Glutamatergic neuron (in vitro differentiated cells): ENCODE data around the gene ODF2L. TPM values are rescaled to one million over a fixed set of nuclear protein-coding genes. Genes with fewer than 3 reads are reported as not detected.

Source experiments
- DNase-seq: peaks from one replicate; pipeline ENCODE4 v3.0.0; 2022
- H3K27ac Mint-ChIP-seq: one replicate; pipeline ENCODE4 v1.8.0; 2020; ENCODE audit warnings: mild to moderate bottlenecking, mixed read lengths, inconsistent platforms; ENCODE audit not compliant: unreplicated experiment
- H3K27me3 Mint-ChIP-seq: one replicate; pipeline ENCODE4 v1.8.0; 2020; ENCODE audit warnings: mild to moderate bottlenecking, moderate library complexity, mixed read lengths, inconsistent platforms; ENCODE audit not compliant: unreplicated experiment
- H3K36me3 Mint-ChIP-seq: one replicate; pipeline ENCODE4 v1.8.0; 2020; ENCODE audit warnings: mild to moderate bottlenecking, mixed read lengths, inconsistent platforms; ENCODE audit not compliant: unreplicated experiment
- H3K4me1 Mint-ChIP-seq: one replicate; pipeline ENCODE4 v1.8.0; 2020; ENCODE audit warnings: mild to moderate bottlenecking, low read depth, mixed read lengths, inconsistent platforms; ENCODE audit not compliant: unreplicated experiment
- H3K4me3 Mint-ChIP-seq: one replicate; pipeline ENCODE4 v1.8.0; 2020; ENCODE audit warnings: mild to moderate bottlenecking, mixed read lengths, inconsistent platforms; ENCODE audit not compliant: unreplicated experiment
- H3K9me3 Mint-ChIP-seq: one replicate; pipeline ENCODE4 v1.8.0; 2020; ENCODE audit warnings: mild to moderate bottlenecking, moderate library complexity, mixed read lengths, inconsistent platforms; ENCODE audit not compliant: unreplicated experiment
- total RNA-seq: library from RNA; stranded (reverse); fragmentation: NEBNext Ultra II Directional; extraction: Animal tissue kit (Norgen Biotek cat#: 25700); gene quantifications from one replicate; pipeline ENCODE4 v1.2.1, GENCODE V29; 2021; ENCODE audit not compliant: unreplicated experiment
- TF ChIP-seq, protein P1 (sequence below): fragments of 200-600 bp; sonication (generic); IDR thresholded peaks from one replicate; pipeline ENCODE4 v1.5.0; 2021; ENCODE audit not compliant: partially characterized antibody, unreplicated experiment

Gene ODF2L
- total RNA-seq, 1 donor from 2014 or later: 61.1 TPM

DNA sequence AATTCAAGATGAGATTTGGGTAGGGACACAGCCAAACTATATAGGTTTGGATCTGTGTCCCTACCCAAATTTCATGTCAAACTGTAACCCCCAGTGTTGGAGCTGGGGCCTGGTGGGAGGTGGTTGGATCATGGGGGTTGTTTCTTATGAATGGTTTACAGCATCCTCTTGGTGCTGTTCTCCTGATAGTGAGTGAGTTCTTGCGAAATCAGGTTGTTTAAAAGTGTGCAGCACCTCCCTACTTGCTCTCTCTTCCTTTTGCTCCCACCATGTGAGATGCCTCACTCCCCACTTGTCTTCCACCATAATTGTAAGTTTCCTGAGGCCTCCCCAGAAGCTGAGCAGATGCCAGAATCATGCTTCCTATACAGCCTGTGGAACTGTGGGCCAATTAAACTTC, 17.3 kb downstream of the ODF2L start:
- TF ChIP-seq, protein P1, sequence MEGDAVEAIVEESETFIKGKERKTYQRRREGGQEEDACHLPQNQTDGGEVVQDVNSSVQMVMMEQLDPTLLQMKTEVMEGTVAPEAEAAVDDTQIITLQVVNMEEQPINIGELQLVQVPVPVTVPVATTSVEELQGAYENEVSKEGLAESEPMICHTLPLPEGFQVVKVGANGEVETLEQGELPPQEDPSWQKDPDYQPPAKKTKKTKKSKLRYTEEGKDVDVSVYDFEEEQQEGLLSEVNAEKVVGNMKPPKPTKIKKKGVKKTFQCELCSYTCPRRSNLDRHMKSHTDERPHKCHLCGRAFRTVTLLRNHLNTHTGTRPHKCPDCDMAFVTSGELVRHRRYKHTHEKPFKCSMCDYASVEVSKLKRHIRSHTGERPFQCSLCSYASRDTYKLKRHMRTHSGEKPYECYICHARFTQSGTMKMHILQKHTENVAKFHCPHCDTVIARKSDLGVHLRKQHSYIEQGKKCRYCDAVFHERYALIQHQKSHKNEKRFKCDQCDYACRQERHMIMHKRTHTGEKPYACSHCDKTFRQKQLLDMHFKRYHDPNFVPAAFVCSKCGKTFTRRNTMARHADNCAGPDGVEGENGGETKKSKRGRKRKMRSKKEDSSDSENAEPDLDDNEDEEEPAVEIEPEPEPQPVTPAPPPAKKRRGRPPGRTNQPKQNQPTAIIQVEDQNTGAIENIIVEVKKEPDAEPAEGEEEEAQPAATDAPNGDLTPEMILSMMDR: no peak
- no peak overlapping the region for H3K4me3 Mint-ChIP-seq
- H3K36me3 Mint-ChIP-seq: peaks cover 24% of the 10 kb centered on the region
- no peak for DNase-seq
- H3K4me1 Mint-ChIP-seq: no peaks in the 10 kb centered on the region
- H3K27me3 Mint-ChIP-seq: no peaks in the 10 kb centered on the region
- no peak overlapping the region for H3K27ac Mint-ChIP-seq
- peaks cover 2% of the 10 kb centered on the region for H3K9me3 Mint-ChIP-seq

DNA sequence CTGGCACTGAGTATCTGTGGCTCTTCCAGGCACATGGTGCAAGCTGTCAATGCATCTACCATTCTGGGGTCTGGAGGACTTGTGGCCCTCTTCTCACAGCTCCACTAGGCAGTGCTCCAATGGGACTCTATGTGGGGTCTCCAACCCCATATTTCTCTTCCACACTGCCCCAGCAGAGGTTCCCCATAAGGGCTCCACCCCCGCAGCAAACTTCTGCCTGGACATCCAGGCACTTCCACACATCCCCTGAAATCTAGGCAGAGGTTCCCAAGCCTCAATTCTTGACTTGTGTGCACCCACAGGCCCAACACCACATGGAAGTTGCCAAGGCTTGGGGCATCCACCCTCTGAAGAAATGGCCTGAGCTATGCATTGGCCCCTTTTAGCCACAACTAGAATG, 18.8 kb downstream of the ODF2L start:
- H3K4me1 Mint-ChIP-seq: no peaks in the 10 kb centered on the region
- DNase-seq: no peak
- peaks cover 2% of the 10 kb centered on the region for H3K9me3 Mint-ChIP-seq
- H3K27ac Mint-ChIP-seq: no peak overlapping the region
- H3K36me3 Mint-ChIP-seq: peaks cover 24% of the 10 kb centered on the region
- no peak overlapping the region for H3K4me3 Mint-ChIP-seq
- TF ChIP-seq, protein P1: no peak
- H3K27me3 Mint-ChIP-seq: no peaks in the 10 kb centered on the region

GRCh38 chr1:86375688-86376087, 20.4 kb downstream of the ODF2L start:
- Mint-ChIP-seq H3K4me1 (no peaks in the 10 kb centered on the region), H3K27ac (no peak overlapping the region), H3K4me3 (no peak overlapping the region), H3K36me3 (peaks cover 24% of the 10 kb centered on the region), H3K9me3 (peaks cover 2% of the 10 kb centered on the region), H3K27me3 (no peaks in the 10 kb centered on the region)
- no peak for DNase-seq
- TF ChIP-seq, protein P1: no peak

DNA sequence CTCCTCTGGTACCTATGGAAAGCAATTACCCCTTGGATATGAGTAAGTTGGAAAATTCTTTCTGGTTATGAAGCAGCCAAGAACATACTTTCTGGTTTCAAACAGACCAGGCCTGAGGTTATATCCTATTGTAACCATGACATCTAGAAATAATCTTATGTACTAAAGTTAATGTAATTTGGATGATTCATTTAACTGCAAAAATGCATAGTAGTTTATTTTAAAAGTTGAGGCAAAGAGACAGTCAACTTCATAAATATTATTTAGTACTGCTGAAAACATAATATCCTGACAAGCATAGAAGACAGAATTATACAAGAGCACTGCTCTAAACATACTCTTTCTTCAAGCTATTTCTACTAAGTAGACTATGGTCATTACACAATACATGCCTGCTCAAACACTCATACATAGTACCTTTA, 25.5 kb downstream of the ODF2L start:
- TF ChIP-seq, protein P1: no peak
- Mint-ChIP-seq H3K4me3 (no peak overlapping the region), H3K9me3 (peaks cover 2% of the 10 kb centered on the region), H3K27ac (no peak overlapping the region), H3K36me3 (no peaks in the 10 kb centered on the region), H3K4me1 (no peaks in the 10 kb centered on the region), H3K27me3 (no peaks in the 10 kb centered on the region)
- no peak for DNase-seq

DNA sequence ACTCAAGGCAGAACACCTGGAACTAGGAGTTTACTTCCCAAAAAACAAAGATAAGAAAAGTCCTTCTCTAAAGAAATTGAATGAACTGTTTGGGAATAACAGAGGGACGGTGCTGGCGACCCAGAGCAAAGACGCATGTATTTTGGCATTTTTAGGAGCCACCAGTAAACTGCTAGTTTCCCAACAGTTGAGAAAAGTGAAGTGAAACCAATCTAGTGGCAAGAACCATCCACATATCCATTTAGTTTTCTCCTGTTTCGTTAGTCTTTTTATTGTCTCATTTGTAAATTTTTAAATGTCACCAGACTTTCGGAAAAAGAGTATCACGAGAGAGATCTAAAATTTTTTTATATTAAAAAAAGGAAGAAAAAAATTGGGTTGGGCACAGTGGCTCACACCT, 30.2 kb downstream of the ODF2L start:
- no peak overlapping the region for H3K4me3 Mint-ChIP-seq
- H3K27ac Mint-ChIP-seq: no peak overlapping the region
- H3K9me3 Mint-ChIP-seq: peaks cover 2% of the 10 kb centered on the region
- TF ChIP-seq, protein P1: no peak
- DNase-seq: no peak
- H3K4me1 Mint-ChIP-seq: no peaks in the 10 kb centered on the region
- no peaks in the 10 kb centered on the region for H3K27me3 Mint-ChIP-seq
- H3K36me3 Mint-ChIP-seq: no peaks in the 10 kb centered on the region
